Spleen (tissue), 11 donors: ENCODE measurements around the gene PRELID3B. TPM values are rescaled to one million over a fixed set of nuclear protein-coding genes. Genes with fewer than 3 reads are reported as not detected.

Experiments
- DNase-seq: peaks from one replicate; pipeline ENCODE4 v3.0.0-alpha.2; 2020
- H3K27ac ChIP-seq, 8 donors: fragments of 200-600 bp; sonication (generic) in 7 of 8; 1 replicate in 4 of 8; 2 replicates in 4 of 8; pipeline versions ENCODE4 v1.5.0 to v1.8.0; 2016 to 2021; ENCODE audit warnings: inconsistent platforms in 4 of 8, mild to moderate bottlenecking in 4 of 8, moderate library complexity in 1 of 8
- H3K27me3 ChIP-seq, 7 donors: fragments of 200-600 bp; sonication (generic) in 6 of 7; replicated peaks in 1 of 7; 1 replicate in 4 of 7; 2 replicates in 3 of 7; pipeline versions ENCODE4 v1.5.0 to v1.8.0; 2016 to 2021; ENCODE audit warnings: inconsistent platforms in 3 of 7, mild to moderate bottlenecking in 1 of 7
- H3K36me3 ChIP-seq, 6 donors: fragments of 200-600 bp; sonication (generic) in 5 of 6; 1 replicate in 4 of 6; 2 replicates in 2 of 6; pipeline versions ENCODE4 v1.5.0 to v1.8.0; 2016 to 2021; ENCODE audit warnings: inconsistent platforms in 2 of 6
- H3K4me1 ChIP-seq, 6 donors: fragments of 200-600 bp; sonication (generic) in 5 of 6; 1 replicate in 3 of 6; 2 replicates in 3 of 6; pipeline versions ENCODE4 v1.5.0 to v1.8.0; 2016 to 2021; ENCODE audit warnings: inconsistent platforms in 3 of 6
- H3K4me3 ChIP-seq, 8 donors: fragments of 200-600 bp; sonication (generic) in 7 of 8; 1 replicate in 4 of 8; 2 replicates in 4 of 8; pipeline versions ENCODE4 v1.5.0 to v1.8.0; 2016 to 2021; ENCODE audit warnings: inconsistent platforms in 4 of 8, mild to moderate bottlenecking in 4 of 8, moderate library complexity in 2 of 8
- H3K9me3 ChIP-seq, 8 donors: fragments of 200-600 bp; sonication (generic) in 7 of 8; 1 replicate in 4 of 8; 2 replicates in 4 of 8; pipeline versions ENCODE4 v1.5.0 to v1.8.0; 2016 to 2021; ENCODE audit warnings: inconsistent platforms in 4 of 8
- CTCF ChIP-seq, 11 experiments: fragments of 200-600 bp in 7 of 11; fragments of 450-650 bp in 4 of 11; sonication (generic) in 4 of 11; IDR thresholded peaks in 8 of 11; conservative IDR thresholded peaks in 3 of 11; 1 replicate in 7 of 11; 2 replicates in 4 of 11; pipeline versions ENCODE4 v1.4.0 to v1.8.0; 2016 to 2021; ENCODE audit warnings: antibody characterized with exemption in 11 of 11, inconsistent platforms in 4 of 11, mild to moderate bottlenecking in 1 of 11
- POLR2A ChIP-seq, 3 donors: fragments of 450-650 bp; IDR thresholded peaks; one replicate each; pipeline ENCODE4 v1.5.1; 2017; ENCODE audit warnings: antibody characterized with exemption in 3 of 3, mild to moderate bottlenecking in 1 of 3
- POLR2AphosphoS5 ChIP-seq, 3 donors: sonication (generic); formaldehyde crosslinking; IDR thresholded peaks; one replicate each; pipeline ENCODE4 v1.5.1; 2017; ENCODE audit warnings: antibody characterized with exemption in 3 of 3
- WGBS, 5 donors: extraction: QIAGEN DNeasy Blood & Tissue Kit in 3 of 5; methylation state at CpG; one replicate each; pipeline versions ENCODE4 v1.1.5 to v1.1.7; 2013 to 2018; 5-methylcytosine and 5-hydroxymethylcytosine counted together
- intact Hi-C: fragments of 100-400 bp; cut with DNase I; formaldehyde crosslinking; loops from one replicate; pipeline ENCODE4 v1.15.0; 2023; ENCODE audit warnings: low total_unique reads
- polyA plus RNA-seq, 3 donors: library from polyadenylated mRNA; stranded (reverse); fragments of 200-250 nt; gene quantifications; one replicate each; pipeline ENCODE4 v1.2.1, GENCODE V29; 2013
- total RNA-seq, 7 donors: library from RNA; depleted of rRNA in 3 of 7; stranded (reverse); fragments of >200 nt in 3 of 7; fragmentation: NEBNext Ultra II Directional in 4 of 7; extraction: Animal tissue kit (Norgen Biotek cat#: 25700) in 4 of 7; gene quantifications; one replicate each; pipeline versions ENCODE4 v1.1.0 to v1.2.1, GENCODE V29; 2016 to 2021
- donor health status: healthy with polysubstance abuse.
- donor health status: DM: no; HTN: no; CAD: no; lungs with moderate emphysema.
- donor health status: DM: no; HTN: no; CAD: no.
- donor health status: Bipolar disorder and iron deficiency.
- donor health status: healthy.
- donor health status: DM: no; HTN: no; CAD: no.
- donor health status: DM: yes; HTN: yes; CAD: no.

Gene PRELID3B
- total and polyA plus RNA-seq, 10 donors: 20.6 to 46.8 (median 40.5) TPM

GRCh38 chr20:59082981-59083380 lies 40.4 kb upstream of the PRELID3B start:
- intact Hi-C loops: no loop called here
- H3K27me3 ChIP-seq: no peaks in the 10 kb centered on the region
- no peak overlapping the region for H3K27ac ChIP-seq
- DNase-seq: no peak
- 74 to 96% (median 91%) methylated on average over 1 of the region's 1 CpG for WGBS, 5 donors
- H3K4me3 ChIP-seq: no peak overlapping the region
- H3K4me1 ChIP-seq: peaks cover 0 to 10% (median 2%) of the 10 kb centered on the region in 6 donors
- no peaks in the 10 kb centered on the region for H3K36me3 ChIP-seq
- no peaks in the 10 kb centered on the region for H3K9me3 ChIP-seq
- TF ChIP-seq POLR2A (IDR thresholded peaks at IDR 0.05): no peak
- TF ChIP-seq CTCF (IDR thresholded peaks at IDR 0.05 in 8 of 11, conservative IDR thresholded peaks at IDR 0.05 in 3 of 11): no peak
- no peak for TF ChIP-seq POLR2AphosphoS5 (IDR thresholded peaks at IDR 0.05)

GRCh38 chr20:59082077-59082740 lies 39.6 kb upstream of the PRELID3B start:
- intact Hi-C loops: no loop called here
- Histone ChIP-seq H3K4me1 (peaks cover 0 to 7% (median 0%) of the 10 kb centered on the region in 6 donors), H3K4me3 (no peak overlapping the region), H3K27ac (no peak overlapping the region), H3K36me3 (no peaks in the 10 kb centered on the region), H3K27me3 (peaks cover 0 to 2% (median 0%) of the 10 kb centered on the region in 7 donors), H3K9me3 (no peaks in the 10 kb centered on the region)
- no peak for DNase-seq
- TF ChIP-seq POLR2AphosphoS5 (IDR thresholded peaks at IDR 0.05) (no peak), CTCF (IDR thresholded peaks at IDR 0.05 in 8 of 11, conservative IDR thresholded peaks at IDR 0.05 in 3 of 11) (peak in 9 of 11 experiments; percentile 11 to 63 (median 49))
- WGBS, 5 donors: 28 to 46% (median 33%) methylated on average over 3 of the region's 3 CpGs

GRCh38 chr20:59081036-59081435 lies 38.5 kb upstream of the PRELID3B start:
- no peak overlapping the region for H3K27ac ChIP-seq
- WGBS, 5 donors: 55 to 65% (median 60%) methylated on average over 3 of the region's 3 CpGs
- DNase-seq: no peak
- intact Hi-C loops: no loop called here
- H3K36me3 ChIP-seq: no peaks in the 10 kb centered on the region
- peaks cover 0 to 7% (median 0%) of the 10 kb centered on the region in 6 donors for H3K4me1 ChIP-seq
- H3K27me3 ChIP-seq: peaks cover 0 to 4% (median 0%) of the 10 kb centered on the region in 7 donors
- H3K4me3 ChIP-seq: no peak overlapping the region
- no peaks in the 10 kb centered on the region for H3K9me3 ChIP-seq
- TF ChIP-seq POLR2AphosphoS5 (IDR thresholded peaks at IDR 0.05): no peak
- TF ChIP-seq POLR2A (IDR thresholded peaks at IDR 0.05): no peak
- TF ChIP-seq CTCF (IDR thresholded peaks at IDR 0.05 in 8 of 11, conservative IDR thresholded peaks at IDR 0.05 in 3 of 11): no peak

- Histone ChIP-seq H3K9me3 (no peaks in the 10 kb centered on the region), H3K4me3 (no peak overlapping the region), H3K4me1 (peaks cover 0 to 7% (median 0%) of the 10 kb centered on the region in 6 donors), H3K27ac (no peak overlapping the region), H3K36me3 (no peaks in the 10 kb centered on the region), H3K27me3 (peaks cover 0 to 4% (median 0%) of the 10 kb centered on the region in 7 donors)
- intact Hi-C loops: no loop called here
- TF ChIP-seq CTCF (IDR thresholded peaks at IDR 0.05 in 8 of 11, conservative IDR thresholded peaks at IDR 0.05 in 3 of 11) (no peak), POLR2A (IDR thresholded peaks at IDR 0.05) (no peak), POLR2AphosphoS5 (IDR thresholded peaks at IDR 0.05) (no peak)
- no peak for DNase-seq
- 69 to 72% (median 71%) methylated on average over 5 of the region's 5 CpGs for WGBS, 5 donors
Observed at GRCh38 chr20:59078231-59078630, 35.6 kb upstream of the PRELID3B start.
